ENCODE measurements around the gene COG8. TPM values are rescaled to one million over a fixed set of nuclear protein-coding genes. Genes with fewer than 3 reads are reported as not detected.
"Not testable (repeated sequence)": the region's sequence is repeated elsewhere in the genome, so short reads cannot be mapped to it uniquely, and the experiment has no call there.

Gene COG8
- total RNA-seq, 1 experiment from 2014 or later, result 41.9 TPM

DNA sequence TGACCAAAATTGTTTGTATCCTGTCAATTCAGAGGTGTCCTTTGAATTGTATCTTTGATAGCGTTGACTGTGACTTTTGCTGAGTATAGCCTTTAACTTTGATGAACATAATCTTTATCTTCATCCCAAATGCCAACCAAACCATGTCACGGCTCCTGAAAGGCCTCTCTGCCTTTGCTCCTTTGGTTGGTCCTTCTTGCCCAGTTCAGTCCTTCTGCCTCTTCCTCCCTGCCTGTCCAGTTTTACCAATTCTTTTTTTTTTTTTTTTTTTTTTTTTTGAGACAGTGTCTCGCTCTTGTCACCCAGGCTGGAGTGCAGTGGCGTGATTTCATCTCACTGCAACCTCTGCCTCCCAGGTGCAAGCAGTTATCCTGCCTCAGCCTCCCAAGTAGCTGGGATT is 41.1 kb downstream of the COG8 start:
- TF ChIP-seq EZH2 (IDR thresholded peaks at IDR 0.05; ENCODE audit: low read depth), result no peak
- TF ChIP-seq, protein P1, sequence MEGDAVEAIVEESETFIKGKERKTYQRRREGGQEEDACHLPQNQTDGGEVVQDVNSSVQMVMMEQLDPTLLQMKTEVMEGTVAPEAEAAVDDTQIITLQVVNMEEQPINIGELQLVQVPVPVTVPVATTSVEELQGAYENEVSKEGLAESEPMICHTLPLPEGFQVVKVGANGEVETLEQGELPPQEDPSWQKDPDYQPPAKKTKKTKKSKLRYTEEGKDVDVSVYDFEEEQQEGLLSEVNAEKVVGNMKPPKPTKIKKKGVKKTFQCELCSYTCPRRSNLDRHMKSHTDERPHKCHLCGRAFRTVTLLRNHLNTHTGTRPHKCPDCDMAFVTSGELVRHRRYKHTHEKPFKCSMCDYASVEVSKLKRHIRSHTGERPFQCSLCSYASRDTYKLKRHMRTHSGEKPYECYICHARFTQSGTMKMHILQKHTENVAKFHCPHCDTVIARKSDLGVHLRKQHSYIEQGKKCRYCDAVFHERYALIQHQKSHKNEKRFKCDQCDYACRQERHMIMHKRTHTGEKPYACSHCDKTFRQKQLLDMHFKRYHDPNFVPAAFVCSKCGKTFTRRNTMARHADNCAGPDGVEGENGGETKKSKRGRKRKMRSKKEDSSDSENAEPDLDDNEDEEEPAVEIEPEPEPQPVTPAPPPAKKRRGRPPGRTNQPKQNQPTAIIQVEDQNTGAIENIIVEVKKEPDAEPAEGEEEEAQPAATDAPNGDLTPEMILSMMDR (conservative IDR thresholded peaks at IDR 0.05), result no peak
- no peak for DNase-seq
- Histone ChIP-seq H2AFZ (no peak overlapping the region), H3K27me3 (ENCODE audit: insufficient read depth, low read depth) (no peaks in the 10 kb centered on the region), H3K4me2 (no peak overlapping the region), H3K36me3 (ENCODE audit: low read depth) (no peaks in the 10 kb centered on the region), H3K27ac (no peak overlapping the region), H3K79me2 (ENCODE audit: low read depth) (no peaks in the 10 kb centered on the region), H3K9me2 (ENCODE audit: insufficient read depth) (no peaks in the 10 kb centered on the region), H3K9me3 (ENCODE audit: insufficient read depth, low read depth) (no peaks in the 10 kb centered on the region), H3F3A (ENCODE audit: insufficient read depth, low read depth) (no peaks in the 10 kb centered on the region), H3K4me3 (no peak overlapping the region), H3K4me1 (replicated peaks; ENCODE audit: insufficient read depth) (no peaks in the 10 kb centered on the region), H4K20me1 (ENCODE audit: insufficient read depth) (no peaks in the 10 kb centered on the region)
- no TSS peak for BruUV-seq (replicated peaks)
- CTCF ChIA-PET, result no interaction called here
- POLR2A ChIA-PET (ENCODE audit: unreplicated experiment), result no interaction called here
- intact Hi-C loops (cut with micrococcal nuclease; ENCODE audit: unreplicated experiment), result no loop called here

DNA sequence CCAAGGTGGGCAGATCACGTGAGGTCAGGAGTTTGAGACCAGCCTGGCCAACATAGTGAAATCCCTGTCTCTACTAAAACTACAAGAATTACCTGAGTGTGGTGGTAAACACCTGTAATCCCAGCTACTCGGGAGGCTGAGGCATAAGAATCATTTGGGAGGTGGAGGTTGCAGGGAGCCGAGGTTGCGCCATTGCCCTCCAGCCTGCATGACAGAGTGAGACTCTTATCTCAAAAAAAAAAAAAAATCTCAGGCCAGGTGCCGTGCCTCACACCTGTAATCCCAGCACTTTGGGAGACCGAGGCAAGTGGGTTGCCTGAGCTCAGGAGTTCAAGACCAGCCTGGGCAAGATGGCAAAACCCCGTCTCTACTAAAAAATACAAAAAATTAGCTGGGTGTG is 42.6 kb downstream of the COG8 start:
- H3K27ac ChIP-seq; H4K20me1 ChIP-seq (ENCODE audit: insufficient read depth); H3K9me3 ChIP-seq (ENCODE audit: insufficient read depth, low read depth); H2AFZ ChIP-seq; H3K36me3 ChIP-seq (ENCODE audit: low read depth); DNase-seq; H3K4me2 ChIP-seq; BruUV-seq (replicated peaks); H3K4me1 ChIP-seq (replicated peaks; ENCODE audit: insufficient read depth); H3K4me3 ChIP-seq; intact Hi-C loops (cut with micrococcal nuclease; ENCODE audit: unreplicated experiment); POLR2A ChIA-PET (ENCODE audit: unreplicated experiment); H3K9me2 ChIP-seq (ENCODE audit: insufficient read depth); H3K27me3 ChIP-seq (ENCODE audit: insufficient read depth, low read depth); H3F3A ChIP-seq (ENCODE audit: insufficient read depth, low read depth); H3K79me2 ChIP-seq (ENCODE audit: low read depth): not testable (repeated sequence)
- CTCF ChIA-PET, result interaction anchor here (0.6 kb wide), 1 partner anchor 160 kb away, joined by 5 read pairs; no protein-coding TSS in a partner anchor

DNA sequence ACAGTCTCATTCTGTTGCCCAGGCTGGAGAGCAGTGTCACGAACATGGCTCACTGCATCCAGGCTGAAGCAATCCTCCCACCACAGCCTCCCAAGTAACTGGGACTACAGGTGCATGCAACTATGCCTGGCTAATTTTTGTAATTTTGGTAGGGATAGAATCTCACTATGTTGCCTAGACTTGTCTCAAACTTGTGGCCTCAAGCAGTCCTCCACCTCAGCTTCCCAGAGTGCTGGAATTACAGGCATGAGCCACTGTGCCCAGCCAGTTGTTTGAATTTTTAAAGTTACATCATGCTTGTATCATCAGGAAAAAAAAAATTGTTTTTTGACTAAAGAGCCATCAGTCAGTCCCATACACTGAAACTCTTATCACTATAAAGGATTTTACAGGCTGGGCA is 45.3 kb downstream of the COG8 start:
- H3K4me2 ChIP-seq, result no peak overlapping the region
- TF ChIP-seq, protein P1 (conservative IDR thresholded peaks at IDR 0.05), result no peak
- no peak for TF ChIP-seq EZH2 (IDR thresholded peaks at IDR 0.05; ENCODE audit: low read depth)
- no peaks in the 10 kb centered on the region for H3K9me2 ChIP-seq (ENCODE audit: insufficient read depth)
- POLR2A ChIA-PET (ENCODE audit: unreplicated experiment), result no interaction called here
- no TSS peak for BruUV-seq (replicated peaks)
- H3K9me3 ChIP-seq (ENCODE audit: insufficient read depth, low read depth), result no peaks in the 10 kb centered on the region
- H3K27ac ChIP-seq, result no peak overlapping the region
- H3K4me1 ChIP-seq (replicated peaks; ENCODE audit: insufficient read depth), result no peaks in the 10 kb centered on the region
- no peaks in the 10 kb centered on the region for H3K27me3 ChIP-seq (ENCODE audit: insufficient read depth, low read depth)
- H2AFZ ChIP-seq, result no peak overlapping the region
- CTCF ChIA-PET, result interaction anchor here (0.7 kb wide), 1 partner anchor 466 kb away, joined by 9 read pairs; no protein-coding TSS in a partner anchor
- intact Hi-C loops (cut with micrococcal nuclease; ENCODE audit: unreplicated experiment), result no loop called here
- H3K4me3 ChIP-seq, result no peak overlapping the region
- no peaks in the 10 kb centered on the region for H3K79me2 ChIP-seq (ENCODE audit: low read depth)
- H3F3A ChIP-seq (ENCODE audit: insufficient read depth, low read depth), result no peaks in the 10 kb centered on the region
- no peaks in the 10 kb centered on the region for H4K20me1 ChIP-seq (ENCODE audit: insufficient read depth)
- no peaks in the 10 kb centered on the region for H3K36me3 ChIP-seq (ENCODE audit: low read depth)
- no peak for DNase-seq

DNA sequence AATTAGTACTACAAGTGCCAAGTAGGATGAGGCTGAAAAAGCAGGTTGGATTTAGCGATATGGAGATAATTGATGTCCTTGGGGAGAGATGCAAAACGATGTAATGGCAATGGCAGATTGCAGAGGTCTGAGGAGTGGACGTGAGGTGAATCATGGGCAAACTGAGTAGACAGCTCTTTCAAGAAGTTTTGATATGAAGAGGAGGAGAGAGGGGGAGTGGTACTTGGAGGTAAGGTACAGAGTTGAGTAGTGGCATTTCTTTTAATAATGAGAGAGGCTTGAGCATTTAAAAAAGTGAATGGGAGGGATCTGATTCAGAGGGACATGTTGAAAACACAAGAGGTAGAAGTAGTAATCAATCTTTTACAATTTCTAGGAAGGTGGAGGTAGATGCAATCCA is 46.0 kb downstream of the COG8 start:
- no peak for DNase-seq
- no peaks in the 10 kb centered on the region for H3K27me3 ChIP-seq (ENCODE audit: insufficient read depth, low read depth)
- no peaks in the 10 kb centered on the region for H3K36me3 ChIP-seq (ENCODE audit: low read depth)
- no peak for TF ChIP-seq EZH2 (IDR thresholded peaks at IDR 0.05; ENCODE audit: low read depth)
- TF ChIP-seq, protein P1 (conservative IDR thresholded peaks at IDR 0.05), result no peak
- H3K4me2 ChIP-seq, result no peak overlapping the region
- H3K27ac ChIP-seq, result no peak overlapping the region
- no peaks in the 10 kb centered on the region for H3K79me2 ChIP-seq (ENCODE audit: low read depth)
- no peaks in the 10 kb centered on the region for H3K9me3 ChIP-seq (ENCODE audit: insufficient read depth, low read depth)
- H3K9me2 ChIP-seq (ENCODE audit: insufficient read depth), result no peaks in the 10 kb centered on the region
- H3K4me3 ChIP-seq, result no peak overlapping the region
- ChIA-PET POLR2A (ENCODE audit: unreplicated experiment) (no interaction called here), CTCF (no interaction called here)
- no peaks in the 10 kb centered on the region for H3F3A ChIP-seq (ENCODE audit: insufficient read depth, low read depth)
- no peaks in the 10 kb centered on the region for H4K20me1 ChIP-seq (ENCODE audit: insufficient read depth)
- H2AFZ ChIP-seq, result no peak overlapping the region
- H3K4me1 ChIP-seq (replicated peaks; ENCODE audit: insufficient read depth), result no peaks in the 10 kb centered on the region
- intact Hi-C loops (cut with micrococcal nuclease; ENCODE audit: unreplicated experiment), result no loop called here
- no TSS peak for BruUV-seq (replicated peaks)

DNA sequence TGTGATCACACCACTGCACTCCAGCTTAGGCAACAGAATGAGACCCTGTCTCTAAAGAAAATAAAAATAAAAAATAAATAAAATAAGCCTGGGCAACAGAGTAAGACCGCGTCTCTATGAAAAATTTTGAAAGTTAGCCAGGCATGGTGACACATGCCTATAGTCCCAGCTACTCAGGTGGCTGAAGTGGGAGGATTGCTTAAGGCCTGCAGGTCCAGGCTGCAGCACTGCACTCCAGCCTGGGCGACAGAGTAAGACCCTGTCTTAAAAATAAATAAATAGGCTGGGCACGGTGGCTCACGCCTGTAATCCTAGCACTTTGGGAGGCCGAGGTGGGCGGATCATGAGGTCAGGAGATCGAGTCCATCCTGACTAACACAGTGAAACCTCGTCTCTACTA is 47.7 kb downstream of the COG8 start:
- H3K9me3 ChIP-seq (ENCODE audit: insufficient read depth, low read depth); H3K4me3 ChIP-seq; H3K9me2 ChIP-seq (ENCODE audit: insufficient read depth); H3K79me2 ChIP-seq (ENCODE audit: low read depth); CTCF ChIA-PET; H3K27ac ChIP-seq; H3K36me3 ChIP-seq (ENCODE audit: low read depth); H3F3A ChIP-seq (ENCODE audit: insufficient read depth, low read depth); POLR2A ChIA-PET (ENCODE audit: unreplicated experiment); intact Hi-C loops (cut with micrococcal nuclease; ENCODE audit: unreplicated experiment); H3K4me1 ChIP-seq (replicated peaks; ENCODE audit: insufficient read depth); H3K27me3 ChIP-seq (ENCODE audit: insufficient read depth, low read depth); H2AFZ ChIP-seq; BruUV-seq (replicated peaks); H4K20me1 ChIP-seq (ENCODE audit: insufficient read depth); DNase-seq; H3K4me2 ChIP-seq: not testable (repeated sequence)
